Left ventricle myocardium superior (tissue), 1 donor: ENCODE data around the gene DNAJC15. TPM values are rescaled to one million over a fixed set of nuclear protein-coding genes. Genes with fewer than 3 reads are reported as not detected.

Source experiments
- ATAC-seq: fragments of 200-7000 bp; cut with Tn5 transposase; one replicate; pipeline ENCODE4 v1.9.1; 2020; ENCODE audit warnings: mild to moderate bottlenecking, moderate library complexity
- DNase-seq: peaks from one replicate; pipeline ENCODE4 v3.0.0-alpha.2; 2020
- intact Hi-C: fragments of 100-400 bp; cut with micrococcal nuclease; formaldehyde crosslinking; loops from one replicate; pipeline ENCODE4 v1.11.0; 2022
- total RNA-seq: library from RNA; stranded (reverse); fragmentation: NEBNext Ultra II Directional; extraction: Animal tissue kit (Norgen Biotek cat#: 25700); gene quantifications from one replicate; pipeline ENCODE4 v1.2.1, GENCODE V29; 2021
- donor health status: DM: no; HTN: yes; CAD: no; lungs with severe emphysema.

Gene DNAJC15
- total RNA-seq, 1 donor from 2014 or later = 26.6 TPM

DNA sequence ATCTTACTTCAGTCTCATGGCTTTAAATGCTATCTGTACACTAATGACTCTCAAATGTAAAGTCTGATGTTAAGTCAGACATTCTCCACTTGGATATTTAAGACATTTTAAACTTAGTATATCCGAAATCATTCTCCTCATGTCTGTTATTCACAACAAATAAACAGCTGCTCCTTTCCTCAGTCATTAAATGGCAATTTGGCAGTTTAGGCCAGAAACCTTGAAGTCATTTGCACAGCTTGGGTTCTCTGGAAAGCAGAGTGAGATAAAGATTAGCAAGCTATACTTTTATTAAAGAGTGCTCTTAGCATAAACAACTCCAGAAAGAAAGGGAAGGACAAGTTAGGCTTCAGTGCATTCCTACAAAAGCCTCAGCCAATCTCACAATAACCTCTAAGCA, 53.7 kb downstream of the DNAJC15 start:
- ATAC-seq = no peak
- DNase-seq = no peak
- intact Hi-C loops = no loop called here

DNA sequence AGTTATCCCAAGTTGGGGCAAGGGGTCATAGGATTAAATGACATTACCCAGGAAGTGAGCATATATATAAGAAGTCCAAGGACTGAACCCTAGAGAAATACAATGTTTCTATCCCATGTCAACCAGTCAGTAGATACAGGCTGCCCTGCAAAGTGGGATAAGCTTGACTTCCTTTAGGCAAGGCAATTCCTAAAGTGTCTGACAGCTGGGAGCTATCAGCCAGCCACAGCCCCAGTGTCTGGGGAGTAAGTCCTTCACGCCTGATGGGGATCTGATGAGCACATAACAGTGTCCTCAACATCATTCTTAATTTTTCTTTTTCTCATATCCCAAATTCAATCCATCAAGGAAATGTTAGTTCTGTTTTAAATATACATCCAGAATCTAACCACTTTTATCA, 54.1 kb downstream of the DNAJC15 start:
- intact Hi-C loops = no loop called here
- DNase-seq = no peak
- peak; percentile 71 for ATAC-seq

DNA sequence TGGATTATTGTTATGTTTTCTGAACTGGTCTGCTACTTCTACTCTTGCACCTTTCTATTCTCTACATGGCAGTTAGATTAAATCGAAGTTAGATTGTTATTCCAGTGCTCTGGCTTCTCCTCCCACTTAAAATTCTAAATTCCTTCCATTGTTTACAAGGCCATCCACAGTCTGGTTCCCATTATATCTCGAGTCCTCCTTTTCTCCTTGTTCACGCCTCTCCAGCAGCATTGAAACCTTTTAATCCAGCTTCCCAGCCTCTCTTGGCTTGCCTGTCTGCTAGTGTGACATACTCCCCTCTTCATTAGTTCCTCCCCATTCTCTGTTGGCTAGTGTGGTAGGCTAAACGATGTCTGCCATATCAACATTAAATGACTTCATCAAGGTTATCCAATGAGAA, 54.5 kb downstream of the DNAJC15 start:
- peak; percentile 54 for ATAC-seq
- intact Hi-C loops = no loop called here
- DNase-seq = no peak

DNA sequence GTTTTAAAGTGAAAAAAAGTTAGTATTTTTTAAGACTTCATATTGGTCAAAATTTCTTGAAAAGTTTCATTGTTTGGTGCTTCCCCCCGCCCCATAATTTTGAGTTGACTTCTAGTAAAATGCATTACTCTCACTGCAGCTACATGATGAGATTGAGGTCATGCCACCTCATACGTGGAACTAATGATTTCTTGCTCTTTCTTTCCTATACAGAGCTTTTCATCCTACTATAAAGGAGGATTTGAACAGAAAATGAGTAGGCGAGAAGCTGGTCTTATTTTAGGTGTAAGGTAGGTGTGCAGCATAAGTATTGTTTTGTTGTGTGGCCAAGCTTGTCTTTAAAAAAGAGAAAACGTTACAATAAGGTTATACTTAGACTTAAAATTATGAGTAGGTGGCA, 55.0 kb downstream of the DNAJC15 start:
- intact Hi-C loops = no loop called here

DNA sequence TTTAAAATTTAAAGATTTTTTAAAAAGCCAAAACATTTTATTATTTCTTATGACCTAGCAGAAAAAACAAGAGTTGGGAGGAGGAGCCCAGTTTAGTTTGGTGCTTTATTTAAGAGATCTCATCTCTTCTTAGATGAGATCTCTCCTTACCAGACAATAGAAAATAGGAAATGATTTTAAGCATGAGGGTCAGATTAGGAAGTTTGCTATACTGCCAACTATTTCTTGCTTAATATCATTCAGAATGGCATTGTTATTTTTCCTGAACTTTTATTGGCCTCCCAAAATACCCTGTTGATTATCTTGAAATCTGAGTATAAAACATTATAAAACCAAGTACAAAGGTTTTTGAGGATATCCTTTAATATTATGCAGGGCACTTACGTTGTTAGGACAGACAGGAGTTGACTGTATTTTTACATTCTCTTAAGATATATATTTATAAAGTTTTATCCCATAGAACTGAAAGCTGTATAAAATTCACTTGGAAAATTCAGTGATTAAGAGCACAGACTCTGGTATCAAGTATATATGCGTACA, 56.1 kb downstream of the DNAJC15 start:
- intact Hi-C loops = no loop called here
- ATAC-seq = no peak

More for the DNA sequence above, 55.0 kb downstream of the DNAJC15 start:
- no peak for ATAC-seq
- no peak for DNase-seq

DNA sequence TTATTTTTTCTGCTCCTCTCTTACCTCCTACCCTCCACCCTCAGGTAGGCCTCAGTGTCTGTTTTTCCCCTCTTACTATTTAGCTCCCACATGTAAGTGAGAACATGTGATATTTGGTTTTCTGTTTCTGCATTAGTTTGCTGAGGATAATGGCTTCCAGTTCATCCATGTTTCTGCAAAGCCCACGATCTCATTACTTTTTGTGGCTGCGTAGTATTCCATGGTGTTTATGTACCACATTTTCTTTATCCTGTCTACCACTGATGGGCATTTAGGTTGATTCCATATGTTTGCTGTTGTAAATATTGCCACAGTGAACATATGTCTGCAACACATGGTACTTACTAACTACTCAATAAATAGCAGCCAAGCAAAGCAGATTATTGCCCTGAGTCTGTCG, 56.8 kb downstream of the DNAJC15 start:
- ATAC-seq (no peak), DNase-seq (no peak)
- intact Hi-C loops = loop anchor here (10.0 kb wide), 1 partner anchor 725 kb away; no protein-coding TSS in a partner anchor

More for the DNA sequence above, 56.1 kb downstream of the DNAJC15 start:
- DNase-seq = no peak

DNA sequence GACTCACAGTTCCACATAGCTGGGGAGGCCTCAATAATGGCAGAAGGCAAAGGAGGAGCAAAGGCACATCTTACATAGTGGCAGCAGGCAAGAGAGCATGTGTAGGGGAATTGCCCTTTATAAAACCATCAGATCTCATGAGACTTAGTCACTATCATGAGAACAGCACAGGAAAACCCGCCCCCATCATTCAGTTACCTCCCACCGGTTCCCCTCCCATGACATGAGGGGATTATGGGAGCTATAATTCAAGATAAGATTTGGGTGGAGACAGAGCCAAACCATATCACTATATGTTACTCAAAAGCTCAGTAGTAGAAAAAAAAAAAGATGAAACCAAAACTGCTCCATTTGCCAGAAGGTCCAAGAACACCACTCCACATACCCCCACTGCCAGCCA, 58.5 kb downstream of the DNAJC15 start:
- ATAC-seq = no peak
- intact Hi-C loops = loop anchor here (10.0 kb wide), 1 partner anchor 723 kb away; no protein-coding TSS in a partner anchor
- no peak for DNase-seq

DNA sequence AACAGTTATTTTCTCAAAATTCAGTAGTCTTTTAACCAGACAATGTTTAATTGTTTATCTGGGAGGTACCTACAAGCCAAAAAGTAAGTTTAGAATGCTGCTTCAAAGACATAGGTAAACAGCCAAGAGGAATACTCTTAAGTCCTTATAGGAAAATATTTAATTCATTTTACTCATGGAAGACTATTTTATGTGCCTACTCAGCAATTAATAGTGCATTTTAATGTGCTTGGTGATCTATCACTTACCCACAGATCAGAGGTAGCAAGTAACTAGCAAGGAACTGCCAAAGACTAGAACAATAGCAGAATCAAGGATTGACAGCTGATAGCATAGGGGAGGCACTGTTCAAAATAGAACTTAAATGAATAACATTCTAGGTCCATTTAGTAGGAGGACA, 60.4 kb downstream of the DNAJC15 start:
- intact Hi-C loops = loop anchor here (10.0 kb wide), 1 partner anchor 721 kb away; no protein-coding TSS in a partner anchor
- no peak for ATAC-seq
- DNase-seq = no peak

DNA sequence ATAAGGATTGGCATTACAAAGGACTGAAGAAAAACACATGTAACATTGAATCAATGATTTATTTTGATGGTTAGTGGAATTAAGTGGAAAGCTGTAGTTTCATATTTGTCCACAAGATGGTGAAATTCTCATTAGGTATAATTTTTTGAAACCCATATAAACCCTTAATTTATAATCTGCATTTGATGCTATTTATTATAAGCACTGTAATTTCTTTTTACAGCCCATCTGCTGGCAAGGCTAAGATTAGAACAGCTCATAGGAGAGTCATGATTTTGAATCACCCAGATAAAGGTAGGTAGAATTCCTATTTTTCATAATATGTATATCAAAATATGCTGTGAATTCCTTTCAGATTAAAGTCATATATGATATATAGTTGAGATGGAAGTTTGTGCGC, 62.2 kb downstream of the DNAJC15 start:
- DNase-seq (no peak), ATAC-seq (no peak)
- intact Hi-C loops = loop anchor here (10.0 kb wide), 1 partner anchor 719 kb away; no protein-coding TSS in a partner anchor

DNA sequence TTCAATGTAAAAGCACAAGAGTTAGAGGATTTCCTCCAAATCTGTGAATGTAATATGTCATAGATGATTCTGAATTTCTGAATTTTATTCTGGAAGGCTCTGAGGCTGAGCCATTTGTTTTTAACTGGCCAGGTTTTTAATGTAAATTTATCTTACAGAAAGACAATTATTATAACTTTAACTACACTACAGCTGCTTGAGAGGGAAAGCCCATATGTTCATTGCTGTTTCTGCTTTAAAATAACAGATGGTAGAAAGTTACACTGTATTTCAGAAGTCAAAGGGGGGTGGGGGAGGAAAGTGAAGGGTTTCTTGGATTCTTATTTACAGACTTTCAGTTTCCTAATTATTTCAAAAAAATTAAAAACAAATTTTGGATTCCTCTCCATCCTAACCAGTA, 62.8 kb downstream of the DNAJC15 start:
- no peak for DNase-seq
- ATAC-seq = no peak
- intact Hi-C loops = loop anchor here (10.0 kb wide), 1 partner anchor 719 kb away; no protein-coding TSS in a partner anchor

DNA sequence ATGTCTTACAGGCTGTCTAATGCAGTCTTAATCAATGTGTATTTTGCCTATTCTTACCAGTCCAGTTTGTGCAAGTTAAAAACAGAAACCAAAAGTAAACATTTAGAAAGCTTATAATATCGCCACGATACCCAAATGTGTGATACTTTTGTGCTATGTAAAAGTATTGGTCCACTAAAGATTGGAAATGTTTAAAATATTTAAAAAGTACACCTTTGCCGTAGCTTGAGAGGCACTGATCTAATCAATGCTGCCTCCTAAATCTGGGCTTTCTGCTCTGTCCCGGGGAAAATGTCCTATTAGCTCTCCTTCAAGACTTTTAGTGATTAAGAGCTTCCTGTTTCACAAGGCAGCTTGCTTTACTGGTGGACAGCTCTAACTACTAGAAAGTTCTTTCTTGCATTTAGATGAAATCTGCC, 64.7 kb downstream of the DNAJC15 start:
- peak; percentile 37 for ATAC-seq
- no peak for DNase-seq
- intact Hi-C loops = loop anchor here (10.0 kb wide), 1 partner anchor 717 kb away; no protein-coding TSS in a partner anchor

DNA sequence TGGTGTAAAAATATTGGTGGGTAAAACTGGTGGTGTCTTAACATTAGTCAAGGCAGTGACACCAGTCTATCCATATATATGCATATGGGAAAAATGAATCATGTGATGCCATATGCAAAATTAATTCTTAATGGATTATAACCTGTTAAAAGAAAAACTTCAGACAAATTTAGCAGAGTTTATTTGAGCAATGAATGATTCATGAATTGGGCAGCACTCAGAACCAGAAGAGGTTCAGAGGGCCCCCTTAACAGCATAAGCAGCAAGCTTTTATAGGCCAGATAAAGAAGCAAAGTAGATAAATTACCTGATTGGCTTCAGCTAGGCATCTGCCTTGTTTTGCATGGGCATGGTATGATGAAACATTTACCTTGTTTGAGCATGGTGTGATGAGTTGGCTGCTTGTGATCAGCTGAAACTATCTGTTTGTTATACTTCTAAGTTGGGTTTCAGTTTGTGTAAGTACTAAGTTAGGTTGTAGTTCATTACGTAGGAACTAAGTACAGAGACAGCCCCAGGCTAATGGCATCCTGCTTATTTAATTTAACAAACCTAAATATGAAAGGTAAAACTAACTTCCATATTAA, 66.6 kb downstream of the DNAJC15 start:
- ATAC-seq = no peak
- intact Hi-C loops = loop anchor here (10.0 kb wide), 1 partner anchor 715 kb away; no protein-coding TSS in a partner anchor

DNA sequence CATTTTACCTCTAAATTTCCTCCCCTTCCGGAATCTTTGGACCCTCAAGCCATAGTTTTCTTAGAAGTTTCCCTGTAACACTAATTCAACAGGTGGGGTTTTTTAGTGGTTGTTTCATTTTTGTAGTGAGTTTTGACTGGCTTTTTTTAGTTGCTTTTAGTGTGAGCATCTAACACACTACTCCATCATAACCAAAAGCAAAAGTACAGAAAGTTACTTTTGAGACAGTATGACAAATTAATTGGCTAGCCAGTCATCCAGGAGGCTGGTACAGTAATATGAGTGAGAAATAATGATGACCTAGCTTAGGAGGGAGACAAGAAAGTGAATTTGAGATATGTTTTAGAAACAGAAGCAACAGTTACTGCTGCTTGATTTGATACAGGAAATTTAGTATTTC, 71.5 kb downstream of the DNAJC15 start:
- intact Hi-C loops = no loop called here
- ATAC-seq = no peak
- no peak for DNase-seq

More for the DNA sequence above, 66.6 kb downstream of the DNAJC15 start:
- DNase-seq = no peak

DNA sequence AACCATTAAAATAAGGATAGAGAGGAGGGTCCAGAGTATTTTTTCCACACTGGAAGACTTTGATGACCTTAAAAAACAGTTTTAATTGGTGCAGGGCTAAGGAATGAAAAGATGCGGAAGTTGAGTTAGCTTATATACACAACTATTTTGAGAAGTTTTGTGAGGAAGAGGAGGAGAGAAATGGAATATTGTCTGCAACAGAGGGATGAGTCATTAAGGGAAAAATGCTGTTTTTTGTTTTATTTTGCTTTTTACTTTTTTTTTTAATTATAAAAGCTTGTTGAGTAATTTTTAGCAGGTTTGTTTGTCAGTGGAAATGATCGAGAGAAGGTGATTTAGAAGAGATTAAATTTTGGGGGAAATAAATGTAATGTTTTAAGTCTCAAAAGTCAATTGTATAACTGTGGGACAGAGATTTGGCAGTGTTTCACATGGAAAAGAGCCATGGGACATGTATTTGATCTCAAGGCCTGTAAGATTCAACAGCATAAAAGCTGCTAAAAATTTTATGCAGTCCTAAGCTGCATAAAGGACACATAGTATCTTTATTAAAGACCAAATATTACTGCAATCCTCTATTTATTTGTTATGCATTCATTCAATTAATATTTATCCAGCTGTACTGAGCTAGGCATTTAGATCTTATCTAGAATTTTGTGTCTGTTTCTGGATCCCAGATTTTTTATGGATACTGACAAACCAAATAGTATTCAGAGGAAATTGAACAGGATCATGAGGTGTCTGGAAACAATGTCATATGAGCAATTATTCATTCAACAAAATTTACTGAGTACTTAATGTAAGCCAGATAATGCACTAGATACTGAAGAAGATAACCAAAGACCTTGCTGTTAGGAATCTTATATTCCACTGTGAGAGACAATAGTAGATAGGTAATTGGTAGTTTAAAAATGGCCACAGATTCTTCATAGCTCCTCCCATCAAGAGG, 72.7 kb downstream of the DNAJC15 start:
- DNase-seq = no peak
- intact Hi-C loops = no loop called here
- ATAC-seq = no peak

DNA sequence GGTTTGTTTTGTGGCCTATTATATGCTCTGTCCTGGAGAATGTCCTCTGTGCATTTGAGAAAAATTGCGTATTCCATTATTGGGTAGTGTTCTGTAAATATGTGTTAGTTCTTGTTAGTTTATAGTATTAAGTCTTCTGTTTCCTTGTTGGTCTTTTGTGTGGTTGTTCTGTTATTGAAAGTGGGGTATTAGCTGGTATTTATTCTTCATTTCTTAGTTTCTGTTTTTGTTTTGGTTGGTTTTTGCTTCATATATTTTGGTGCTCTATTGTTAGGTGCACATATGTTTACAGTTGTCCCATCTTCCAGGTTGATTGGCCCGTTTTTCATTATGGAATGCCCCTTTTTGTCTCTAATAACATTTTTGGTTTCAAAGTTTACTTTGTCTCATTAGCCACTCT, 77.3 kb downstream of the DNAJC15 start:
- ATAC-seq = no peak
- intact Hi-C loops = no loop called here
- no peak for DNase-seq

DNA sequence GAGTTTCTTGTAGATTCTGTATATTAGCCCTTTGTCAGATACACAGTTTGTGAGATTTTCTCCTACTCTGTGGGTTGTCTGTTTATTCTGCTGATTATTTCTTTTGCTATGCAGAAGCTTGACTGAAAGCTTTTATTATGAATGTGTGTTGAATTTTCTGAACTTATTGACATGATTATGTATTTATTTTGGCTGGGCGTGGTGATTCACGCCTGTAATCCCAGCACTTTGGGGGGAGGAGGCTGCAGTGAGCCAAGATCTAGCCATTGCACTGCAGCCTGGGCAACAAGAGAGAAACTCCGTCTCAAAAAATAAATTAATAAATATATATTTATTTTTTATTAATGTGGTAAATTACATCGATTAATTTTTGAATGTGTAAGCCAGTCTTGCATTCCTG, 78.9 kb downstream of the DNAJC15 start:
- no peak for ATAC-seq

DNA sequence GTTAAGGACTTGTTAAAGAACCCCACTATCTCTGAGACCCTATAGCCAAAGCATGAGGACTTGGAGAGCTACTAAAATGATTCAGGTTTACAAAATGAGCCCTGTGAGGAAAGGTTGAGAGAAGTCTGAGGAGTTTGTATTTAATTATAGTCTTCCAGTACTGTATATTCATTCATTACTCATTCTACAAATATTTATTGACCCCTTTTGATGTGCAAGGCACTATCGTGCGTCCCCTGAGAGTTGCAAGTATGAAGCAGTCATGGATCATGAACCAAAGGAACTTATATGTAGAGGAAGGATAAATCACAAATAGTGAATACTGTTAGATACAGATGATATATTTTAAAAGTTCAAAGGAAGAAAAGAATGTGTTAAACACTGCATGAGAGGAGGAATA, 84.4 kb downstream of the DNAJC15 start:
- intact Hi-C loops = no loop called here
- ATAC-seq (no peak), DNase-seq (no peak)

More for the DNA sequence above, 78.9 kb downstream of the DNAJC15 start:
- no peak for DNase-seq
- intact Hi-C loops = no loop called here

DNA sequence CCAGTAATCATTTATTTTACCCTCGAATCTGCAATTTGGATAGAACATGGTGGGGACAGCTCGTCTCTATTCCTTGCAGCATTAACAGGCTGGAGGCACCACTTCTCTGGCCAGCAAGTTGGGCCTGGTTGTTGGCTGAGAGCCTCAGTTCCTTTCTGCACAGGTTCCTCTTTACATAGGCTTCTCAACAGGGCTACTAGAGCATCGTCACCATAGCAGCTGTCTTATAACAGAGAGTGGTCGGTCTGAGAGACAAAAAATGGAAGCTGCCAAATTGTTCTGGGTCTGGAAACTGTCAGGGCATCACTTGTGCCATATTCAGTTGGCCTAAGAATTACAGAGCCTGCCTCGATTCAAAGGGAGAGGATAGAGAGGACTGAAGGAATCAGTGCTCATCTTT, 86.7 kb downstream of the DNAJC15 start:
- peak; percentile 85 for ATAC-seq
- intact Hi-C loops = no loop called here
- no peak for DNase-seq

DNA sequence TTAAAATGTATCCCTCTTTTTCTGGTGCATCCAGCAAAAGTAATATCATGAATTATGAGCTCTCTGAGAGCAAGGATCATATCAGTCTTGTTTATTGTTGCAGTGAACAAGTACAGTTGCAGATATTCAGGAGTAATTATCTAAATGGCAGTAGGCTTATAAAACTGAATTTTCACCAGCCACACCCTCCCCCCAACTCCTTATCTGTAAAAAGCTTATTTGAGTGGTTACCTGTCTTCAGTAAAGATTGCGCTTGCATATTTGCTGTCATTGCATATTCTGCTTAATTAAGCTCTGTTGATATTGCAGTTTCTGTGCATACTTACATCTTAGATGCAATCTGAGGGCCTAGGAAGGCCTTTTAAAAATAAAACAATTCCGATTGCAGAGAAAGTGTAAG, 87.3 kb downstream of the DNAJC15 start:
- no peak for DNase-seq
- no peak for ATAC-seq
- intact Hi-C loops = no loop called here
